Stimulated activated CD4-positive, alpha-beta T cell treated with anti-CD3 and anti-CD28 coated beads, Interleukin-4, amount 100 ng/mL, for 4 hours (primary cell): Measurements from ENCODE around the gene DHDH.

Source experiments
- DNase-seq, 2 experiments: peaks; one replicate each; pipeline ENCODE4 v3.0.0-alpha.2; 2020

Gene DHDH

DNA sequence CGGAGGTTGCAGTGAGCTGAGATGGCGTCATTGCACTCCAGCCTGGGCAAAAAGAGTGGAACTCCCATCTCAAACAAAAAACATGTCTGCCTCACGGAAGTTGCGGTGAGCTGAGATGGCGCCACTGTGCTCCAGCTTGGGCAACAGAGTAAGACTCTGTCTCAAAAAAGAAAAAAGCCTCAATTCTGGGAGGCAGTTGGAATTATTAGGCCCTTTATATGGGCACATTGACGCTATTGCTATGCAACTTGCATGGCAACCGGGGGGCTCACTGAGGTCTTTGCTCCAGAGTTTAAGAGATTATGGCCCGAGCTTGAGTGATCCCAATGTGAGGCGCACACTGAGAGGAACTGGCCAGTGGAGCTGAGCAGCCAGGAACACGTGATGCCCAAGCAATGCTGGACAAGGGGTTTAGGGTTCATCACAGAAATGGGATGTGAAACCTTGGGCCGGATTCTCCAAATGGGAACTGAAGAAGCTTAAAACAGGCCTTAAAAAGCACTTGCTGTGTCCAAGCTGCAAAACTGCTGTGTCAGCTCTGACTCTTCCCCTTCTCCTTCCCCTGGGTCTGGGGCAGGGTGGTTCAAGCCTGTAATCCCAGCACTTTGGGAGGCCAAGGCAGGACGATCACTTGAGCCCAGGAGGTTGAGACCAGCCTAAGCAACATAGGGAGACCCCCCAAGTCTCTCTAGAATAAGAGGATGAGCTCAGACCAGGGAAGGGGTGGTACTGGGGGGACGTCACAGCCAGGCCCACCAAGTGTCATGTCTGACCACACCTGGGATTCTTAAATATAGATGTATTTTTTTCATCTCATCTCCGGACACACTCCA lies 34.1 kb downstream of the DHDH start:
- DNase-seq: no peak

DNA sequence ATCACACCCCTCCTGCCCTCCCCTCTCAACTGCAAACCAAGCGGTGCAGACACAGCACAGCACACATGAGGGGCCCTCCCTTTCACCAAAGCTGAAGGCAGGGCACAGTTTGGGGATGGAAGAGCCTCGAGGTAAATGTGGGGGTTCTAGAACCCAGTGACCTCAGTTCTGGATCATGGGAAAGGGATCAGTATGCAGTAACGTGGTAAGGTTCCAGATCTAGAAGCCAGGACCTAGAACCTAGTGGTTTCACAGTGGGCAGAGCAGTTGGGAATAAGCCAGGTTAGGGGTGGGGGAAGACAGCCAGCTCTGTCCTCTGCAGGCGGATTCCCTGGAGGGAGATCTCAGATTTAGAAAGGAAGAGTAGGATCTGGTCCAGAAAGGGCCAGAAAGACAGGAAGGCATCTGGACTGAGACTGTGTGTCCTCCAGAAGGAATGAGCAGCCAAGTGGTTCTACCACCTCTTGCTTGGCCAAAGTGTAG lies 34.7 kb downstream of the DHDH start:
- no peak for DNase-seq

DNA sequence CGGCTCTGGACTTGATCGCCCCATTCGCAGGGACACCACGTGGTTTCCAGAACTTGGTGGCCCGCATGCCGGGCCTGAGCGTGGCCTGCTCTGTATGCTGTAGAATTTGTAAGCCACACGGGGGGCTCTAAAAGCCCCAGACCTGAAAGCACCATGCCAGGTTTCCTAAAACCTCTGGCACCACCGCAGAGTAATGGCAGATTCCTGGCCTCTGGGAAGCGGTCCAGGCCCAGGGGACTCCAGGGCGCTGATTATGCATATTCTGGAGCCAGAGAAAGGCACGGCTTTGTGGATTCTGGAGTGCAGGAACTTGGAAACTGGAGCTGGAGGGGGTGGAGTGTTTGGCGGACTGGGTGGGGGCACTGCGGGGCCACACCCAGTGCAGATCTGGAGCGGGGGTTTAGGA lies 35.3 kb downstream of the DHDH start:
- DNase-seq: no peak

DNA sequence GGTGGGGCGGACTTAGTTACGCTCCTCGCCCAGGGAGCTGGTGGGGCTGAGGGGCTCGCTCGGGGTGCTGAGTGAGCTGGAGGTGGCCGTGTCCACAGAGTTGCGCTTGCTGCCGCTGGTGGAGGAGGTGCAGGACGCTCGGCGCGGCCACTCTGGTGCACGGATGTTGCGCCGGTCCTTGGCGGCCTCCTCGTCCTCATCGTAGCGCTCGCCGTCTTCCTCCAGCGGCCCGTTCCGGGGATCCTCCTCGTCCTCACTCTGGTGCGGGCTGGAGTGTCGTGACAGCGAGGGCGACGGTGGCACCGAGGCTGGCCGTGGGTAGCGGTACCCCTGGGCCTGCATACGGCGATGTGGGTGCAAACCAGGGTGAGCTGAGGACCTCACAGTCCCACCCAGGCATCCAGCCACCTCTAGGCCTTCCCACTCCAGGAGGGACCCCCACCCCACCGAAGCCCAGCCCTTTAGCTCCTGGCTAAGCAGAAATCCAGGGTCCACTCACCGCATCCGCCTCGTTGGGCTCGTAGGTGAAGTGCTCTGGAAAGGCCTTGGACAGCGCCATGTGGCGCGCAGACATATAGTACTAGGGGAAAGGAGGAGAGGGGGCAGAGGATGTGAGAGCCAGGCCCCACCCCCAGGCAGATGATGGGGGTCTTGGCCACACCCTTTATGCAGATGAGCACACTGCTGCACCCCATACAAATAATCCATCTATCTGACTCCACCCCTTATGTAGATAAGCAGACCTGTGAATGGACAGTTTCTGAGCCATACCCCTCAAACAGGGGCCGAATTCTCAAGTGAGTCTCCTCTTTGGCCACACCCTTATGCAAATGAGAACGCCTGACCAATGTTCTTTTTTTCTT lies 36.0 kb downstream of the DHDH start:
- DNase-seq: no peak

DNA sequence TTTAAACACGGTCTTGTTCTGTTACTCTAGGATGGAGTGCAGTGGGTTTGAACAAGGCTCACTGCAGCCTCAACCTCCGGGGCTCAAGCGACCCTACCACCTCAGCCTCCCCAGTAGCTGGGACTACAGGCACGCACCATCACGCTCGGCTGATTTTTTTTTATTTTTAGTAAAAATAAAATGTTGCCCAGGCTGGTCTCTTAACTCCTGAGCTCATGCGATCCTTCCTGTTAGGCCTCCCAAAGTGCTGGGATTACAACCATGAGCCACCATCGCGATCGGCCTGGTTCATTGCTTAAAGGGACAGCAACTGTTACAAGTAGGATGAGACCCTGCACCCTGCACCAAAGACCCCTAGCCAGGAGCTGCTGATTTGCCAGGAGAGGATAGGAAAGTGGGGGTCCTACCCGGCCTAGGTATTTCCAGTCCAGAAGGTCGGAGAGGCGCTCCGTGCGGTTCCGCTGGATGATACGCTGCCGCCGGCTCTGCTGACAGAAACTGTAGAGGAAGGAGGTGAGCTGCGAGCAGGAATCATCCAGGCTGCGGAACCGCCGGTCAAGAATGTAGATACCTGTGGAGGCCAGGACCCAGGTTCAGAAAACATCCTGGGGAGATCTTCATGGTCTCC lies 36.8 kb downstream of the DHDH start:
- no peak for DNase-seq

DNA sequence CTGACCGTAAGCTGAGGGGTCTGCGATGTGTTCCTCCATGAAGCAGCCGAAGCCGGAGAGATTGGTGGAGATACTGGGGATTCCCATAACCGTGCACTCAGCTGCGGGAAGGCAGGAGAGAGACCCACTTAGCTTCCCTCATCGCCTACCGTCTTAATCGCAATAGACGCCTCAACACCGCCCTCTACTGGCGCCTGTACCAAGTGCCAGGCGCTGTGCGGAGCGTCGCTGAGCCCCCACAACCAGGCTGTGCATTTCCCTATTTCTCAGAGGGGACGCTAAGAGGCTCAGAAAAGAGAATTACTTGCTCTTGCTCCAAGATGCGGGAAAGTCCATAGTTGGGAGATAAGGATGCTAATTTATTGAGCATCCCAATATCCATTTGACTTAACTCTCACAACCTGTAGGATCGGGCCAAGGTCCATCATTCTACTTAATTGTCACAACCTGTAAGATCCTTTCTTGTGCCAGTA lies 37.5 kb downstream of the DHDH start:
- peak; percentile 70 to 85 for DNase-seq

DNA sequence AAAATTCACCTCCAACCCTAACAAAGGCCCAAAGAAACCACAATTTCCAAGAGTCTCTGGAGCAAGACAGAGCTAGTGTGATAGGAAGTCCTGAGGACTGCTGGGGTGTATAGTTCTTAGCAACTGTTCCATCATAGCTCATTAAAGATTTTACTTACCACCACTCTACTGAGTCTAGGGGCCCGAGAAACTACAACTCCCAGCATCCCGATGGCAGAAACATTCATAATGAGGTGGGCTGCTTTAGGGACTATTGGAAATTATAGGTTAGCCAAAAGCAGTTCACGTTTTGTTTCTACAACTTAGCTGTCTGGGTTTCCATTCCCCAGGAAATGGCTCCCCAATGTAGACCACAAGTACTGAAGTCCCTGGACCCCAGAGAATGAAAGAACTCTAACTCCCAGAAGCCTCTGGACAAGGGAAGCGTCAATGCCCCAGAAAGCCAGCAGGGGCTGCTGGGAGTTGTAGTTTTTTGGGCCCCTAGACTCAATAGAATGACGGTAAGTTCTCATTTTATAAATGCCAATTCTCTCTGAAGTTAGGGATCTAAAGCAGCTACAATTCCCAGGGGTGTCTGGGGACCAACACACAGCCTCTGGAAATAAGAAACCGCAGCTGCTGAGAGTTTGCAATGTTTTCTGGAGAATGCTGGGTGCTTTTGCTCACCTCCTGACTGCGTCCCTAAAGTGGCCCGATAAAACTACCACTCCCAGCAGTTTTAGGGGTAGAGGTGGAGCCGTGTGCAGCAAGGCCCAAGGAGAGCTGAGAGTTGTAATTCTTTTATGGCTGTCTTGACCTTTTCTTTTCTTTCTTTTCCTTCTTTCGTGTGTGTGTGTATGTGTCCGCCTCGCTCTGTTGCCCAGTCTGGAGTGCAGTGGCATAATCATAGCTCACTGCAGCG lies 42.7 kb downstream of the DHDH start:
- DNase-seq: no peak

DNA sequence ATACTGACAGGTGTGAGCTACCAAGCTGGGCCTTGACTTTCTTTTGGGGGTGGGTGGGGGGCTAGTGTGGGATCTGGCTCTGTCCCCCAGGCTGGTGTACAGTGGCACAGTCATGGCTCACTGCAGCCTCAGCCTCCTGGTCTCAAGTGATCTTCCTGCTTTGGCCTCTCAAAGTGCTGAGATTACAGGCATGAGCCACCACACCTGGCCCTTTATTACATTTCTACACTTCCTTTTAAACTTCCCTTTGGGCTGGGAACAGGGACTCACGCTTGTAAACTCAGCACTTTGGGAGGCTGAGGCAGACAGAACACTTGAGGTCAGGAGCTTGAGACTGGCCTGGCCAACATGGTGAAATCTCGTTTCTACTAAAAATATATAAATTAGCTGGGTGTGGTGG lies 43.6 kb downstream of the DHDH start:
- DNase-seq: no peak

DNA sequence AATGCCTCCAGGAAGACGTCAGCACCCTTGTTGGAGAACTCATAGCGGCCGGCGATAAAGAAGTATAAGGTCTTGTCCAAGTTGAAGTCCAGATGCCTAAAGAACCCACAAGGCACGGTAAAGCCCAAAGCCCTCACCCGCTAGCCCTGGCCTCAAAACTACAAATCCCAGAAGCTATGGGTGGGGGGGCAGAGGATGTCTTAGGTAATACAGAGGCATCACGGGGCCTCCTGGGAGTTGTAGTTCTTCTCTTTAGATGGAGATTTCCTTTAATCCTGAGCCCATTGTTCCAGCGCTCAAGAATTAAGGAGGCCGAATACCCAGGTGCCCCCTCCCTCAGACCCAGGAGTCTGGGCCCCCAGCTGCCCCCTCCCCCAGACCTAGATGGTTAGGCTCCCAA lies 48.8 kb downstream of the DHDH start:
- DNase-seq: no peak

DNA sequence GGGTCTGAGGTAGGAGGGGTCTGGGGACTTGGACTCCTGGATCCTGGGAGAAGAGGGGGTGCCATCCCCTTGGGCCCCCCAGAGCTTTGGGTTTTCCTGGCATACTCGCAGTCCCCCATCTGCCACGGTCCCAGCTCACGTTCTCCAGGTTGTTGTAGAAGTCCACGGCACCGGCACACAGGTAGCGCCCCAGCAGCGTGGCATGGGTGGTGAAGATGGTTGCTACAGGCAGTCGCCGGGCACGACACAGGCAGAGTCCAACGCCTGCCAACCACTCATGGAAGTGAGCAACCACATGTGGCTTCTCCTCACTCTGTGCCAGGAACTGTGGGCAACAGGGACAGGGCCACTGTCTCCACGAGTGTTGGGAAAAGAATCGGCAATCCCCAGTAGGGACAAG lies 52.2 kb downstream of the DHDH start:
- DNase-seq: no peak

DNA sequence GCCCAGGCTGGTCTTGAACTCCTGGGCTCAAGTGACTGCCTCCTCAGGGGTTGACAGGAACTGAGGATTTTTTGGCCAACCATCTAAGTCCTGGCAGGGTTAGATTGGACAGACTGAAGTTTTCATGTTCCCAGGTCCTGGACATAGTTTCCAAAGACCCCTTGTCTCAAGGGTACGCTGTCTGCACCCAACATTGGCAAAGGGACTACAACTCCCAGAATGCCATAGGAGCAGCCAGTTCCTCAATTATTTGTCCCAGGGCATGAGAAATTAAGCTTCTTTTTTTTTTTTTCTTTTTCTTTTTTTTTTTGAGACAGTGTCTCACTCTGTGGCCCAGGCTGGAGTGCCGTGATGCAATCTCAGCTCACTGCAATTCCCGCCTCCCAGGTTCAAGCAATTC lies 52.7 kb downstream of the DHDH start:
- DNase-seq: no peak

DNA sequence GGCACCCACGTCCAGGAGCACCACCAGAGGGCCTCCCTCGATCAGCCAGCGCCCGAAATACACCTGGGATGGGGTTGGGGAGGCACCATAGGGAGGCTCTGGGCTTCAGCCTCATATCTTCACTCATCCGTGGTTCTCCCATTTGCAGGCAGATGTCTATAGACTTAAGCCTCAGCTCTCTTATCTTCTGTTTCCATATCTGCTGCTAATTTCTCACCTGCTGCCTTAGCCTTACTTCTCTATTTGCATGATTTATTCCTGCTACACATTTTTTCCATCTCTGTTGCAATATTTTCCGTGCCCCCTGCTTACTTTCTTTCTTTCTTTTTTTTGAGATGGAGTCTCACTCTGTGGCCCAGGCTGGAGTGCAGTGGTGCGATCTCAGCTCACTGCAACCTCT lies 53.8 kb downstream of the DHDH start:
- DNase-seq: no peak

DNA sequence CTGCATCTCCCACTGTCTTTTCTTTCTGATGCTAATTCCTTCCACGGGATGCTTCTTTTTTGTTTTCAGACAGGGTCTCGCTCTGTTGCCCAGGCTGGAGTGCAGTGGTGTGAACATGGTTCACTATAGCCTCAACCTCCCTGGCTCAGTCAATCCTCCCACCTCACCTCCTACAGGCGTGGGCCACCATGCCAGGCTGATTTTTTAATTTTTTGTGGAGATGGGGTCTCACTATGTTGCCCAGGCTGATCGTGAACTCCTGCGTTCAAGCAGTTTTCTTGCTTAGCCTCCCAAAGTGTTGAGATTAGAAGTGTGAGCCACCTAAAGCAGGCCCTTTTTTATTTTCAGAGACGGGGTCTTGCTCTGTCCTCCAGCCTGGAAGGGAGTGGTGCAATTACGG lies 54.8 kb downstream of the DHDH start:
- no peak for DNase-seq

DNA sequence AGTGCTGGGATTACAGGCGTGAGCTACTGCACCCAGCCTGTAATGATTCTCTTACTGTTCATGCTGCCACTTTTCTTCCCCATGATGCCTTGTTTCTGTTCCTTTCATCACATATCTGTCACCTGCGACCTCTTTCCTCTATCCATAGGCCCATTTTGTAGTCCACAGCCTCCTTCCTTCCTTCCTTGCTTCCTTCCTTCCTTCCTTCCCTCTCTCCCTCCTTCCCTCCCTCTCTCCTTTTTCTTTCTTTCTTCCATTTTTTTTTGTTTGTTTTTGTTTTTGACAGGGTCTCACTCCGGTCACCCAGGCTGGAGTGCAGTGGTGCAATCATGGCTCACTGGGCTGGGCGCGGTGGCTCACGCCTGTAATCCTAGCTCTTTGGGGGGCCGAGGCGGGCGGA lies 55.4 kb downstream of the DHDH start:
- no peak for DNase-seq

DNA sequence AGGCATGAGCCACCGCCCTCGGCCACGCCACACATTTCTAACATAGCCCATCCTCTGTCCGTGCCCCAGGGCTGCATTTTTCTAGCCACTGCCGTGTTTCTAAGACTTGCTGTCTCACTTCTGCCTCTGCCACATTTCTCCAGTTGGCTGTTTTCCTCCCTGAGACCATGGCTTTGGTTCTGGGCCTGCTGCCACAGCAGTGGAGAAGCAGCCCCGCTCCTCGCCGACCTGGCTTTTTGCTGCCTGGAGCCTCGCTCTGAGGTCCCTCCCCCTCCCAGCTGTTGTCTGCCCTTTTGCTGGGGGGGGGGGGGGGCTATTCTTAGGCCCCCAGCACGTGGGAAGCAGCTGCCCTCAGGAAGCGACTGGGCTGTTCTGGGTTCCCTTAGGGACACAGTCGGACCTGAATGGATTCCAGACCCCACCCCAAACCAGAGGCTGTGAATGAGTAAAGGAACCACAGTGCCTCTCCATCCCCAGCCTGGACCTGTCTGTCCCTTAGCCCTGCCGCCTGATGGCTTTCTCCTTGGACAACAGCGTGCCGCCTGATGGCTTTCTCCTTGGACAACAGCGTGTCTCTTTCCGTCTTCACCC lies 56.3 kb downstream of the DHDH start:
- DNase-seq: no peak

DNA sequence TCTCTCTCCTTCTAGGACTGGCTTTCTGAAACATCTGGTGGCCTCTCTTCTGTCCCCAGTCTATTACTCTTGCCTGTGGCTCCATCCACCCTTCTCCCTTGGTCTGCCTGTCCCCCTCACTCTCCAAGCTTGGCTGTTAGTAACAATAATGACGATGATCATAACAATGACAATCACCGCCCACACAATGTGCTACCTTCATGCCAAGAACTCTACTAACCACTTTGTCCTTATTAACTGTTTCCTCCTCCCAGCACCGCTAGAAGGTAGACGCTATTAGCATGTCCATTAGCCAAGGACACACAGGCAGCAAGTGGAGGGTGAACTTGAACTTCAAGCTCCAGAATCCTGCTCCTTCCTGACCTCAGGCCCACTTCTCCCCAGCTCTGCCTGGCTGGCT lies 56.9 kb downstream of the DHDH start:
- no peak for DNase-seq

DNA sequence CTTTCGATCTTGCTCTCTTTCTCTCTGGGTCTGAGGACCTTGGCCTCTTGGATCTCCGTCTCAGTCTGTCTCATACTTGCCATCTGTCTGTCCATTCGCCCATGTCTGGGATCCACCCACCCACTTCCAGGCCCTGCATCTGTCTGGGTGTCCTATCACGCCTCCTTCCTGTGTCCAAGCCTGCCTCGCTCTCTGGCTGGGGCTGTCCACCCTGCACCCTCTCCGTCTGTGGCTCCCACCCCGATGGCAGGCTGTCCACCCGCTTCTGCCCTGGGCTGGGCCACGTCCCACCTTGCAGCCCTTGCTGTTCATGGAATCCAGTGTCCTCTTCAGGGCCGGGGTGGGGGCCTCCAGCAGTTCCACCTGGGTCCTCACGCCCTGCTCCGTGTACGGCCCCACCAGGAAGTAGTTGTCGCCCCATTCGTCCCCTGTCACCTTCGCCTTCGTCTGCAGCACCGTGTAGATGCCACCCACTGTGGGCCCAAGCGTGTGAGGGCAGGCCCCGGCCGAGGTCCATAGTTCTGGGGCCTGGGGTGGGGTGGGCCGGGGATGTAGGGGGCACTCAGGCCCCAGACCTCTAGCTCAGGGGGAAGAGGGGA lies 57.6 kb downstream of the DHDH start:
- no peak for DNase-seq

DNA sequence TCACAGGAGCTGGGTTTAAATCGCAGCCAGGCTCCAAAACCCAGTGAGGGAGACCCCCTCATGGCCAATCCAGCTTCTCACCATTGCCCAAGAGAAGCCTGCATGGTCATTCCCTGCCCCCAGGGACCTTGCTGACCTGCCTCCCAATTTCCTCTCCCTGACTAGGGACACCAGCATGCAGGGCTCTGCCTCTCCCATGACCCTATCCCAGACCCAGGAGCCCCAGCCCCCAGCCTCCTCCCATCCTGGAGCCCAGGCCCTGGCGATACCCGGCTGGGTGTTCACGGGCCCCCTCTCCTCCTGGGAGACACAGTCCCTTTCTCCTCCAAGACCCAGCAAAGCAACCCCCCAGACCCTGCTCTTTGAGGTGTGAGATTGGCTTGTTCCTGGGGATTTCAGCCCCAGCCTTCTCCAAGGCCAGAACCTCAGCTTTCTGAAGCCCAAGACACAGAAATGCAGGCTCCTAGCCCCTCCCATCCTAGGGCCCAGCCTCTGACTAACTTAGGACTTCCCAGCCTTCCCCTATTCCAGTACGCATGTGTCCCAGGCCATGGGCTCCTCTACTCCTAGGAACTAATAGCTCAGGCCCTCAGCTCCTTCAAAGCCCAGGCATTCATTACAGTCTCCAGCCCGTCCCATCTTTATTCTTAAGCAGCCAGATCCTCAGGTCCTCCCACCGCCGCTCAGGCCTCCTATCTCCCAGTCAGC lies 58.5 kb downstream of the DHDH start:
- DNase-seq: no peak

DNA sequence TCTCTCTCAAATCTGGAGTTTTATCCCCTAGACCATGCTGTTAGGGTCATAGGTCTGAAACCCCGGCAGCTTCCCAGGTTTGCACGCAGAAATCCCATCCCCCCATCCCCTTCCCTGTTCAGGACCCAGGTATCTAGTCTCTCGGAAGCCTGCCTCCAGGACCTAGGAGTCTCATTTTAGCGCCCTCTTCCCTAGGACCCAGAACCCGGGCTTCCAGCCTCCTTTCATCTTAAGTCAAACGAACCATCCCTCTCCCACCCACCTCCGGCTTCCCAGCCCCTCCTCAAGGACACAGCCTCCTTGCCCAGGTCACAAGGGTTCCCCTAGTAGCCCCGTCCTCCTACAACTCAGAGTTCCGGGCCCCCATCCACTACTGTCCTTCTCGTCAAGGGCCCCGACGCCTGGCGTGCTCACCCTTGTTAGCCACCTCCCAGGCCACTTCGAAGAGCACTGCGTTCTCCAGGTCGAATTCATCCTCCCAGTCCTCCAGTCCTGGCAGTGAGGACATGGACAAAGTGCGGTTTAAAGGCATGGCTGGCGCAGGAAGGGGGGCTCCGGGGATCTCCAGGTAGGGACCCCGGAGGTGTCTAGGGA lies 59.2 kb downstream of the DHDH start:
- no peak for DNase-seq
